Activated CD4-positive, alpha-beta memory T cell treated with anti-CD3 and anti-CD28 coated beads, Interleukin-2, amount 10 ng/mL, durations not matched to agents 7 days and 5 days (primary cell): Measurements from ENCODE around the gene MED12L. TPM values are rescaled to one million over a fixed set of nuclear protein-coding genes. Genes with fewer than 3 reads are reported as not detected.
"Not testable (repeated sequence)": the region's sequence is repeated elsewhere in the genome, so short reads cannot be mapped to it uniquely, and the experiment has no call there.

ENCODE experiments used
- CTCF ChIA-PET: fragments of 350-600 bp; sonication (Branson Sonifier 250); formaldehyde crosslinking; loops from one replicate; lab custom pipeline; 2021; ENCODE audit warnings: antibody characterized with exemption, inconsistent platforms; lab: Charles Lee
- POLR2A ChIA-PET: fragments of 350-600 bp; sonication (Branson Sonifier 250); formaldehyde crosslinking; loops from one replicate; lab custom pipeline; 2021; ENCODE audit warnings: antibody characterized with exemption; lab: Charles Lee
- DNase-seq: peaks from one replicate; pipeline ENCODE4 v3.0.0-alpha.2; 2020
- H3K27ac Mint-ChIP-seq: one replicate; pipeline ENCODE4 v1.8.0; 2021; ENCODE audit warnings: mild to moderate bottlenecking, mixed read lengths
- H3K27me3 Mint-ChIP-seq: one replicate; pipeline ENCODE4 v1.8.0; 2021; ENCODE audit warnings: mixed read lengths
- H3K36me3 Mint-ChIP-seq: one replicate; pipeline ENCODE4 v1.8.0; 2021; ENCODE audit warnings: low read depth, mixed read lengths
- H3K4me1 Mint-ChIP-seq: one replicate; pipeline ENCODE4 v1.8.0; 2021; ENCODE audit warnings: mixed read lengths
- H3K4me3 Mint-ChIP-seq: one replicate; pipeline ENCODE4 v1.8.0; 2021; ENCODE audit warnings: mild to moderate bottlenecking, mixed read lengths
- H3K9me3 Mint-ChIP-seq: one replicate; pipeline ENCODE4 v1.8.0; 2021; ENCODE audit warnings: mixed read lengths
- total RNA-seq, 2 experiments: library from RNA; stranded (reverse); gene quantifications; one replicate each; pipeline ENCODE4 v1.2.3, GENCODE V29; 2021

MED12L gene
- total RNA-seq, 2 experiments from 2014 or later: 1.6 TPM

- H3K4me1 Mint-ChIP-seq: peaks cover 55% of the 10 kb centered on the region
- peak overlapping the region; percentile 40 for H3K27ac Mint-ChIP-seq
- POLR2A ChIA-PET: interaction anchor here (0.9 to 4.5 kb wide), 6 partner anchors 22 to 57 kb away, joined by 4 to 40 read pairs (median 6); partner anchors contain the start of genes GPR171 and P2RY14
- peaks cover 14% of the 10 kb centered on the region for H3K36me3 Mint-ChIP-seq
- H3K4me3 Mint-ChIP-seq: no peak overlapping the region
- H3K9me3 Mint-ChIP-seq: peaks cover 11% of the 10 kb centered on the region
- no peaks in the 10 kb centered on the region for H3K27me3 Mint-ChIP-seq
- CTCF ChIA-PET: interaction anchor here (1.0 to 8.2 kb wide), 16 partner anchors 9 to 100 kb away, joined by 3 to 160 read pairs (median 5); partner anchors contain the start of gene P2RY14
- no peak for DNase-seq
Measured at GRCh38 chr3:151226825-151227224, 141.4 kb downstream of the MED12L start.

- H3K36me3 Mint-ChIP-seq: peaks cover 9% of the 10 kb centered on the region
- H3K4me3 Mint-ChIP-seq: peak overlapping the region; percentile 21
- peaks cover 55% of the 10 kb centered on the region for H3K4me1 Mint-ChIP-seq
- H3K27me3 Mint-ChIP-seq: no peaks in the 10 kb centered on the region
- peaks cover 6% of the 10 kb centered on the region for H3K9me3 Mint-ChIP-seq
- ChIA-PET CTCF (interaction anchor here (1.0 to 8.2 kb wide), 19 partner anchors 10 to 100 kb away, joined by 3 to 160 read pairs (median 5); partner anchors contain the start of gene P2RY14), POLR2A (interaction anchor here (0.9 to 4.5 kb wide), 8 partner anchors 20 to 57 kb away, joined by 3 to 40 read pairs (median 6); partner anchors contain the start of genes GPR171 and P2RY14)
- DNase-seq: no peak
- peak overlapping the region; percentile 53 for H3K27ac Mint-ChIP-seq
Measured at GRCh38 chr3:151227266-151227806, 141.9 kb downstream of the MED12L start.

DNA sequence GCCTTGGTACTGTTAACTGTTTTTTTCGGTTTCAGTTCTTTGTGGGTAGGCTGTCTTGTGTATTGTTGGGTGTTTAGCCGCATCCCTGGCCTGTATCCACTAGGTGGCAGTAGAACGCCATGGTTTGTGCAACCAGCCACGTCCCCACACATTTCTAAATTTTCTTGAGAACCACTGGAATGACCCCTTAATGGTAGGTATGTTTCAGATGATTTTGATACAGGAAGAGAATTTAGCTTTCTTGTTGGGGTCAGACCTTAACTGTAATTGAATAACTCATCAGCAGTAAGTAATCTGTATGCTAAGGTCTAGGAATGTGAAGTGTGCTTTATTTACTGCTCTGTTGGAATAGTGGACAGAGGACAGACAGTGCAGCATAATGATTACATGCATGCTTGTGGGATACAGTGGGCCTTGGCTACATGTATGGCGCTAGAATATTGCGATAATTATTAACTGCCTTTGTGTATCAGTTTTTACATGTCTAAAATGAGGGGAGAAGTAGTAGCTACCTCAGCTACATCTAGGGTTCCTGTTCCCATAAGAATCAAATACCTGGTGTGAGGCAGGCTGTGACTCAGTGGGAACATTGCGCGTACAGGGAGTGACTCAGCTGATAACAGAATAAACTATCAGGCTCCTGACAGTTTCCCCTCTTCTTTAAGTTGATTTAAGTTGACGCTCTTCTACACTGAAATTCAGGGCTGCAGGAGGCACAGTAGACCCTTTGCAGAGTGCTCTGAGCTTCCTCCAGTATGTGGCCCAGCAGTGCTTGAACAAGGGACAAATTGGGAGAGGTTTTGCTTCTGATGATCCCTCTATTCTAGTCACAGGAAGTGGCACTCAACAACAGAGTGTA, 142.6 kb downstream of the MED12L start:
- H3K4me1 Mint-ChIP-seq: peaks cover 55% of the 10 kb centered on the region
- H3K27ac Mint-ChIP-seq: peak overlapping the region; percentile 69
- peaks cover 2% of the 10 kb centered on the region for H3K36me3 Mint-ChIP-seq
- ChIA-PET POLR2A (interaction anchor here (0.8 to 4.5 kb wide), 10 partner anchors 20 to 78 kb away, joined by 3 to 40 read pairs (median 4); partner anchors contain the start of genes GPR171 and P2RY14), CTCF (interaction anchor here (0.6 to 8.2 kb wide), 41 partner anchors 8 to 611 kb away, joined by 3 to 160 read pairs (median 4); partner anchors contain the start of genes GPR171, GPR87 and P2RY14)
- H3K4me3 Mint-ChIP-seq: peak overlapping the region; percentile 21
- peaks cover under 1% of the 10 kb centered on the region for H3K9me3 Mint-ChIP-seq
- DNase-seq: peak; percentile 85
- no peaks in the 10 kb centered on the region for H3K27me3 Mint-ChIP-seq

- CTCF ChIA-PET: interaction anchor here (0.6 to 8.2 kb wide), 37 partner anchors 9 to 611 kb away, joined by 3 to 160 read pairs (median 4); partner anchors contain the start of genes GPR171, GPR87 and P2RY14
- H3K36me3 Mint-ChIP-seq: no peaks in the 10 kb centered on the region
- no peak for DNase-seq
- H3K9me3 Mint-ChIP-seq: no peaks in the 10 kb centered on the region
- H3K27ac Mint-ChIP-seq: peak overlapping the region; percentile 69
- H3K27me3 Mint-ChIP-seq: peaks cover under 1% of the 10 kb centered on the region
- H3K4me1 Mint-ChIP-seq: peaks cover 55% of the 10 kb centered on the region
- POLR2A ChIA-PET: interaction anchor here (0.8 to 3.5 kb wide), 8 partner anchors 21 to 77 kb away, joined by 3 to 12 read pairs (median 4); partner anchors contain the start of gene P2RY14
- no peak overlapping the region for H3K4me3 Mint-ChIP-seq
Measured at GRCh38 chr3:151228666-151229040, 143.2 kb downstream of the MED12L start.

DNA sequence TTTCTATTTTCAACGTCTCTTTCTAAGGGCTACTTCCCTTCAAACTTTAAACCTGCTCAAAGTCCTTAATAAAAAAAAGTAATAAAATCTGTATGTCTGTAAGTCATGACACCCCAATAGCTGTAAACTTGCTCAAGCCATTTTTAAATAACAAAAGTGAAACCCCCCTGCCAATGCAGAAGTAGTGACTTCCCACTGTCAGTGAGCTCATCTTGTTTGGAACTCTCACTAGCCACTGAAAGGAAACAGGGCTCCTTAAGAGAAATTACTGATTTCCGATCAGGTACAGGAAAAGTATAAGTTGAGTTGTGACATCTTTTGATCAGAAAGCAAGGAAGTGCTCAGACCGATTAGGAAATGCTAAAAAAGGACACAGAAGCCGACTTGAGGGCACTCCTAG, 145.2 kb downstream of the MED12L start:
- POLR2A ChIA-PET: interaction anchor here (0.5 to 1.0 kb wide), 2 partner anchors 31 to 48 kb away, joined by 3 to 4 read pairs; partner anchors contain the start of gene P2RY14
- Mint-ChIP-seq H3K27ac (peak overlapping the region; percentile 32), H3K9me3 (no peaks in the 10 kb centered on the region), H3K4me3 (peak overlapping the region; percentile 22), H3K27me3 (peaks cover 1% of the 10 kb centered on the region), H3K4me1 (peaks cover 44% of the 10 kb centered on the region), H3K36me3 (no peaks in the 10 kb centered on the region)
- CTCF ChIA-PET: interaction anchor here (0.6 to 8.2 kb wide), 14 partner anchors 23 to 1199 kb away, joined by 3 to 160 read pairs (median 3); partner anchors contain the start of gene P2RY14
- no peak for DNase-seq

- H3K9me3 Mint-ChIP-seq, H3K27ac Mint-ChIP-seq, POLR2A ChIA-PET, H3K4me3 Mint-ChIP-seq, DNase-seq, H3K27me3 Mint-ChIP-seq, H3K36me3 Mint-ChIP-seq: not testable (repeated sequence)
- CTCF ChIA-PET: interaction anchor here (1.0 to 1.3 kb wide), 3 partner anchors 46 to 95 kb away, joined by 3 to 4 read pairs (median 3); partner anchors contain the start of gene P2RY14
- H3K4me1 Mint-ChIP-seq: peaks cover 30% of the 10 kb centered on the region
Measured at GRCh38 chr3:151232403-151232802, 146.9 kb downstream of the MED12L start.

DNA sequence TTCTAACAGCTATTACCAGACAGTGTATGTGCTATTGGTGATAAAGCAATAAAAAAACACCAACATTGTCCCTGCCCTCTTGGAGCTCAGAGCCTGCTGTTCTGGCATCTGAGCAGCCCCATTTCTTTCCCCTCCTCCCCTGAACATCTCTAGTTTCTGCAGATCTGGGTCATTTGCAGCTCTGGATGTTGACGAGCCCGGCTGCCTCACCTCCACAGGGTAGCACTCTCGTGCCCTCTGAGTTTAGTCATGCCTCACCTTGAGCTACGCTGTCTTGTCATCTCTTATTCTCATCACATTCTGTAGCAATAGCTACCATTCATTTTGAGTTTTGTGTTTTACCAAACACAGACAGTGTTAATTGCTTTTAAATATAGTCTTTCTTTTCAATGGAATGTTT, 147.5 kb downstream of the MED12L start:
- CTCF ChIA-PET: interaction anchor here (1.0 to 1.5 kb wide), 4 partner anchors 45 to 95 kb away, joined by 3 to 4 read pairs (median 3); partner anchors contain the start of gene P2RY14
- H3K36me3 Mint-ChIP-seq: no peaks in the 10 kb centered on the region
- H3K4me1 Mint-ChIP-seq: peaks cover 24% of the 10 kb centered on the region
- no peak overlapping the region for H3K4me3 Mint-ChIP-seq
- H3K27me3 Mint-ChIP-seq: peaks cover 1% of the 10 kb centered on the region
- no peaks in the 10 kb centered on the region for H3K9me3 Mint-ChIP-seq
- no peak for DNase-seq
- H3K27ac Mint-ChIP-seq: no peak overlapping the region
- POLR2A ChIA-PET: no interaction called here

DNA sequence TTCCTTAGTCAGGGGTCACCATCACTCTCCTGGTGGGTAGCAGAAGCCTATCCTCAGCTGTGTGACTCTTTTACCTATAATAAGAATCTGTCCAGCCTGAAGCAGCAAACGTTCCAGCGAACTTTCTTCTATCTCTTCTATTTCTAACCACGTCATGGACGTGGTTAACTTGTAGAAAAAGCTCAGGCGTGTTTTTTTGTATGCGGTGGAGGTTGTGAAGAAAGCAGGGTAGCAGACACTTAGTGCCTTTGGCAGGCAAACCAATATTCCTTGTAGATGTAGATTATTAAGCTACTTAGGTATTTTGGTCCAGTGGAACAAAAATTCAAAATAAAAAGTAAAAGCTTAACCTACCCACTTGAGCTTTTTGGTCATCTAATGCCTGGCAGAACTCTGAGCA, 149.4 kb downstream of the MED12L start:
- Mint-ChIP-seq H3K9me3 (no peaks in the 10 kb centered on the region), H3K36me3 (no peaks in the 10 kb centered on the region), H3K27ac (no peak overlapping the region), H3K4me1 (peaks cover 14% of the 10 kb centered on the region), H3K4me3 (no peak overlapping the region), H3K27me3 (peaks cover 1% of the 10 kb centered on the region)
- ChIA-PET POLR2A (interaction anchor here (0.7 kb wide), 1 partner anchor 37 kb away, joined by 3 read pairs; no protein-coding TSS in a partner anchor), CTCF (interaction anchor here (1.4 to 2.0 kb wide), 6 partner anchors 15 to 93 kb away, joined by 3 to 8 read pairs (median 6); no protein-coding TSS in a partner anchor)
- DNase-seq: no peak

GRCh38 chr3:151236316-151236715, 150.9 kb downstream of the MED12L start:
- H3K4me3 Mint-ChIP-seq: no peak overlapping the region
- H3K27me3 Mint-ChIP-seq: peaks cover 1% of the 10 kb centered on the region
- DNase-seq: no peak
- H3K9me3 Mint-ChIP-seq: no peaks in the 10 kb centered on the region
- peaks cover 1% of the 10 kb centered on the region for H3K4me1 Mint-ChIP-seq
- ChIA-PET POLR2A (no interaction called here), CTCF (interaction anchor here (2.0 kb wide), 1 partner anchor 69 kb away, joined by 8 read pairs; no protein-coding TSS in a partner anchor)
- no peak overlapping the region for H3K27ac Mint-ChIP-seq
- H3K36me3 Mint-ChIP-seq: no peaks in the 10 kb centered on the region

DNA sequence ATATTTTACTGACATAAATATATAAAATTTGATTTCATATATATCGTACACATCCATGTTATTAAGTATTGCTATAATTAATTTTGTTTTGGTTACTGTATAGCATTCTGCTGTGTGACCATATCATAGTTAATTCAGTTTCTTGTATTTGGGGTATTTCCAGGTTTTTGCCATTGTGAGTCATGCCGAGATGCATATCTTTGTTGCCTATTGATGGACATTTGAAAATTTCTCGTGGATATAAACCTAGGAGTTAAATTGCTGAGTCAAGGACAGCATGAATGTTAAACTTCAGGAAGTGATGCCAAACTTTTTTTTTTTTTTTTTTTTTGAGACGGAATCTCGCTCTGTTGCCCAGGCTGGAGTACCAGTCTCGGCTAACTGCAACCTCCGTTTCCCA, 151.3 kb downstream of the MED12L start:
- no peaks in the 10 kb centered on the region for H3K9me3 Mint-ChIP-seq
- POLR2A ChIA-PET: no interaction called here
- H3K4me3 Mint-ChIP-seq: no peak overlapping the region
- peaks cover 1% of the 10 kb centered on the region for H3K27me3 Mint-ChIP-seq
- no peaks in the 10 kb centered on the region for H3K4me1 Mint-ChIP-seq
- no peak for DNase-seq
- no peak overlapping the region for H3K27ac Mint-ChIP-seq
- no peaks in the 10 kb centered on the region for H3K36me3 Mint-ChIP-seq
- CTCF ChIA-PET: no interaction called here

GRCh38 chr3:151242006-151242405, 156.5 kb downstream of the MED12L start:
- H3K36me3 Mint-ChIP-seq, H3K4me1 Mint-ChIP-seq, CTCF ChIA-PET, H3K9me3 Mint-ChIP-seq, H3K4me3 Mint-ChIP-seq, H3K27me3 Mint-ChIP-seq, POLR2A ChIA-PET, DNase-seq, H3K27ac Mint-ChIP-seq: not testable (repeated sequence)

DNA sequence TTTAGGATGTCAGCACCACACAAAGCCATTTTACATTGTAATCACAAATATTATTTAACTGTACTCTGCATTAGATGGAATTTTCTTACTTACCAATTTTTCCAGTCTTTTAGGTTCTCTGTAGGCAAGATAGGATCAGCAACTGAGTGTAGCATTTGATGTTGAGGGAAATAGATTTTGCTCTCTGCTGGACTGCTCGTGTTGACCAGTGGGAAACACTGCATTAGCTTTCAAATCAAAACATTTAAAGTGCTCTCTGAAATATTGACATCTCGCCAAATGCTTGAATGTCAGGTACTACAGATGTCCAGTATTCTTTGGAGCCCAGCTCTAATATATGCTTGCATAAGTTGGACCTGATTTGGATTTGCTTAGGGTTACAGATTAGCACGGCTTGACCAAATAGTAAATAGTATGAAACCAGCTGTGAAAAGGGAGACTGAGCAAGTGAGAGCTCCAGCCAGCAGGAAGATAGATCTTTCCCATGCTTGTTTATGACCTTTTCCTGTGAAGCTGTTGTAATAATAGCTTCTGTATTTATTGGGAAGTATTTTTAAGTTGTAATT, 163.4 kb downstream of the MED12L start:
- peaks cover 14% of the 10 kb centered on the region for H3K27me3 Mint-ChIP-seq
- DNase-seq: no peak
- no peak overlapping the region for H3K27ac Mint-ChIP-seq
- no peaks in the 10 kb centered on the region for H3K36me3 Mint-ChIP-seq
- H3K4me1 Mint-ChIP-seq: peaks cover 2% of the 10 kb centered on the region
- no peaks in the 10 kb centered on the region for H3K9me3 Mint-ChIP-seq
- POLR2A ChIA-PET: interaction anchor here (1.0 kb wide), 1 partner anchor 26 kb away, joined by 3 read pairs; no protein-coding TSS in a partner anchor
- no peak overlapping the region for H3K4me3 Mint-ChIP-seq
- CTCF ChIA-PET: interaction anchor here (2.2 kb wide), 1 partner anchor 14 kb away, joined by 5 read pairs; no protein-coding TSS in a partner anchor
